Measurements from ENCODE around the gene TXNDC15. TPM values are rescaled to one million over a fixed set of nuclear protein-coding genes. Genes with fewer than 3 reads are reported as not detected.

The TXNDC15 gene
- total and polyA plus RNA-seq, 2 of the 13 experiments (the other 11 are each of a cell fraction or from before 2014, with no cell fraction given) = 22.2 to 49.9 TPM

GRCh38 chr5:134905246-134905996 lies 31.2 kb downstream of the TXNDC15 start (continued):
- TF ChIP-seq ZHX2 (IDR thresholded peaks at IDR 0.05; ENCODE audit: low read depth) (peak; percentile 11; the same call in 1 of the 2 replicates), ZHX2 (CRISPR knock-in tag; IDR thresholded peaks at IDR 0.05; ENCODE audit: borderline replicate concordance) (no peak), TBL1XR1 (IDR thresholded peaks at IDR 0.05; ENCODE audit: borderline replicate concordance, low read length, partially characterized antibody) (no peak), HCFC1 (IDR thresholded peaks at IDR 0.05; ENCODE audit: low read depth, low read length) (no peak), PAXIP1 (CRISPR knock-in tag; conservative IDR thresholded peaks at IDR 0.05) (no peak), KLF6 (CRISPR knock-in tag; IDR thresholded peaks at IDR 0.05) (0 out of 2 replicates have a peak, but pooled peaks have one; percentile 17), ADNP (CRISPR knock-in tag; IDR thresholded peaks at IDR 0.05) (no peak), XBP1 (CRISPR knock-in tag; IDR thresholded peaks at IDR 0.05) (0 out of 2 replicates have a peak, but pooled peaks have one; percentile 56), ZNF790 (CRISPR knock-in tag; IDR thresholded peaks at IDR 0.05; ENCODE audit: borderline replicate concordance) (no peak), TBX2 (CRISPR knock-in tag; IDR thresholded peaks at IDR 0.05; ENCODE audit: borderline replicate concordance) (no peak), GABPA (IDR thresholded peaks at IDR 0.05; ENCODE audit: low read depth, low read length) (no peak), GABPA (CRISPR knock-in tag; IDR thresholded peaks at IDR 0.05; ENCODE audit: low read depth) (peak; percentile 60), ZNF550 (CRISPR knock-in tag; IDR thresholded peaks at IDR 0.05; ENCODE audit: borderline replicate concordance) (no peak), FOSL1 (CRISPR knock-in tag; IDR thresholded peaks at IDR 0.05; ENCODE audit: borderline replicate concordance) (no peak), ATF7 (IDR thresholded peaks at IDR 0.05) (no peak), ATF7 (CRISPR knock-in tag; IDR thresholded peaks at IDR 0.05) (no peak)
- TF ChIP-seq, protein P1, sequence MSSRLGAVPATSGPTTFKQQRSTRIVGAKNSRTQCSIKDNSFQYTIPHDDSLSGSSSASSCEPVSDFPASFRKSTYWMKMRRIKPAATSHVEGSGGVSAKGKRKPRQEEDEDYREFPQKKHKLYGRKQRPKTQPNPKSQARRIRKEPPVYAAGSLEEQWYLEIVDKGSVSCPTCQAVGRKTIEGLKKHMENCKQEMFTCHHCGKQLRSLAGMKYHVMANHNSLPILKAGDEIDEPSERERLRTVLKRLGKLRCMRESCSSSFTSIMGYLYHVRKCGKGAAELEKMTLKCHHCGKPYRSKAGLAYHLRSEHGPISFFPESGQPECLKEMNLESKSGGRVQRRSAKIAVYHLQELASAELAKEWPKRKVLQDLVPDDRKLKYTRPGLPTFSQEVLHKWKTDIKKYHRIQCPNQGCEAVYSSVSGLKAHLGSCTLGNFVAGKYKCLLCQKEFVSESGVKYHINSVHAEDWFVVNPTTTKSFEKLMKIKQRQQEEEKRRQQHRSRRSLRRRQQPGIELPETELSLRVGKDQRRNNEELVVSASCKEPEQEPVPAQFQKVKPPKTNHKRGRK (CRISPR knock-in tag; IDR thresholded peaks at IDR 0.05) = no peak

All from HepG2 (cell line).